ENCODE measurements around the gene KRT24.

Gene KRT24

GRCh38 chr17:40694584-40694983, 9.0 kb downstream of the KRT24 start:
- DNase-seq (ENCODE audit: low spot score): no peak

- DNase-seq (ENCODE audit: low spot score): no peak
These were observed 16.4 kb downstream of the KRT24 start for GRCh38 chr17:40687106-40687505.

- no peak for DNase-seq (ENCODE audit: low spot score)
These were observed 17.4 kb downstream of the KRT24 start for GRCh38 chr17:40686192-40686591.

- no peak for DNase-seq (ENCODE audit: low spot score)
These were observed 22.6 kb downstream of the KRT24 start for GRCh38 chr17:40680998-40681397.

- no peak for DNase-seq (ENCODE audit: low spot score)
These were observed 24.0 kb downstream of the KRT24 start for GRCh38 chr17:40679523-40679907.

GRCh38 chr17:40678902-40679522, 24.5 kb downstream of the KRT24 start:
- no peak for DNase-seq (ENCODE audit: low spot score)

- no peak for DNase-seq (ENCODE audit: low spot score)
These were observed 27.6 kb downstream of the KRT24 start for GRCh38 chr17:40675905-40676304.

- DNase-seq (ENCODE audit: low spot score): no peak
These were observed 30.9 kb downstream of the KRT24 start for GRCh38 chr17:40672654-40673053.

GRCh38 chr17:40671282-40671681, 32.3 kb downstream of the KRT24 start:
- DNase-seq (ENCODE audit: low spot score): no peak

GRCh38 chr17:40666331-40666730, 37.2 kb downstream of the KRT24 start:
- DNase-seq (ENCODE audit: low spot score): no peak

GRCh38 chr17:40664582-40665333, 38.8 kb downstream of the KRT24 start, which contains the start of gene KRT222:
Gene KRT222, minus strand, starts transcription at chr17:40665177. Its CDS starts 78 bp downstream, at chr17:40665099.
- no peak for DNase-seq (ENCODE audit: low spot score)

GRCh38 chr17:40663252-40663651, 40.3 kb downstream of the KRT24 start:
- DNase-seq (ENCODE audit: low spot score): no peak

- DNase-seq (ENCODE audit: low spot score): no peak
These were observed 43.6 kb downstream of the KRT24 start for GRCh38 chr17:40659911-40660310.

- no peak for DNase-seq (ENCODE audit: low spot score)
These were observed 45.2 kb downstream of the KRT24 start for GRCh38 chr17:40658396-40658795.

- DNase-seq (ENCODE audit: low spot score): no peak
These were observed 51.6 kb downstream of the KRT24 start for GRCh38 chr17:40651939-40652338.

GRCh38 chr17:40648384-40648968, 55.1 kb downstream of the KRT24 start:
- no peak for DNase-seq (ENCODE audit: low spot score)

Measured in AG20443 (cell line).